Measurements from ENCODE around the gene DCP1B. TPM values are rescaled to one million over a fixed set of nuclear protein-coding genes. Genes with fewer than 3 reads are reported as not detected.

DCP1B gene
- total and polyA plus RNA-seq, 2 donors (not counting 1 experiment from before 2014, with no cell fraction given) = 12.3 to 18.0 TPM

GRCh38 chr12:2051700-2052621, 47.7 kb upstream of the DCP1B start:
- Histone ChIP-seq H3K9me3 (ENCODE audit: control extremely low read depth in 1 of 3, control insufficient read depth in 2 of 3, insufficient read depth in 1 of 3, low read length in 2 of 3) (no peaks in the 10 kb centered on the region), H3K4me1 (ENCODE audit: control insufficient read depth in 2 of 2, insufficient read depth in 2 of 2, low read length in 2 of 2) (peaks cover 15 to 22% of the 10 kb centered on the region in 2 donors), H4K20me1 (ENCODE audit: control insufficient read depth, insufficient read depth, low read length, poor library complexity, severe bottlenecking) (no peaks in the 10 kb centered on the region), H3K27ac (ENCODE audit: low read length in 2 of 2) (no peak overlapping the region), H3K79me2 (ENCODE audit: control insufficient read depth, insufficient read depth, low read length) (no peaks in the 10 kb centered on the region), H3K4me3 (ENCODE audit: control extremely low read depth in 1 of 5, extremely low read depth in 1 of 5, insufficient read depth in 1 of 5, low read depth in 2 of 5, low read length in 4 of 5) (peak overlapping the region in 1 of 5 experiments; percentile 29), H3K27me3 (replicated peaks in 1 of 4; ENCODE audit: control extremely low read depth in 1 of 4, control insufficient read depth in 3 of 4, insufficient read depth in 4 of 4, low read length in 3 of 4) (peaks cover 0 to 42% (median 26%) of the 10 kb centered on the region in 4 experiments), H3K36me3 (replicated peaks in 1 of 2; ENCODE audit: control extremely low read depth in 1 of 2, control insufficient read depth in 1 of 2, extremely low read depth in 1 of 2, insufficient read depth in 2 of 2, low read length in 1 of 2) (no peaks in the 10 kb centered on the region), H3K4me2 (replicated peaks; ENCODE audit: low read depth, low read length, poor library complexity, severe bottlenecking) (peak overlapping the region; percentile 58), H2AFZ (ENCODE audit: insufficient read depth, low read depth, low read length, poor library complexity, severe bottlenecking) (no peak overlapping the region), H3K9ac (ENCODE audit: low read length) (no peak overlapping the region)
- TF ChIP-seq EZH2 (IDR thresholded peaks at IDR 0.05; ENCODE audit: borderline replicate concordance, insufficient read depth, low read depth, low read length, poor library complexity, severe bottlenecking) (no peak), CTCF (IDR thresholded peaks at IDR 0.05) (no peak)
- POLR2A ChIA-PET = no interaction called here
- WGBS (ENCODE audit: insufficient coverage) = 16% methylated on average over 52 of the region's 52 CpGs
- peak overlapping the region; percentile 62 for H3K4me3 Mint-ChIP-seq
- H3K9me3 Mint-ChIP-seq (ENCODE audit: insufficient read depth) = no peaks in the 10 kb centered on the region
- DNase-seq (no peak), ATAC-seq (ENCODE audit: low read depth) (no peak)
- H3K4me1 Mint-ChIP-seq = peaks cover 33% of the 10 kb centered on the region
- intact Hi-C loops (cut with micrococcal nuclease) = no loop called here
- CTCF ChIA-PET = no interaction called here
- no peak overlapping the region for H3K27ac Mint-ChIP-seq
- H3K27me3 Mint-ChIP-seq = peaks cover 72% of the 10 kb centered on the region
